AG09309 (cell line): ENCODE measurements around the gene BMP8A.
"Not testable (repeated sequence)": the region's sequence is repeated elsewhere in the genome, so short reads cannot be mapped to it uniquely, and the experiment has no call there.

Experiments used
- DNase-seq: peaks from one replicate; pipeline ENCODE4 v3.0.0-alpha.2; 2010; ENCODE audit warnings: low read depth
- H3K4me3 ChIP-seq: 2 replicates; pipeline ENCODE4 v1.5.1; 2011; ENCODE audit warnings: mild to moderate bottlenecking, low read depth, low read length, moderate library complexity; ENCODE audit not compliant: control insufficient read depth
- TF ChIP-seq, protein P1 (sequence below): IDR thresholded peaks from 2 replicates; pipeline ENCODE4 v1.5.1; 2011; ENCODE audit warnings: mild to moderate bottlenecking, low read depth, low read length, inconsistent platforms; ENCODE audit not compliant: insufficient read depth, control insufficient read depth; ENCODE audit errors: missing control alignments

Gene BMP8A

DNA sequence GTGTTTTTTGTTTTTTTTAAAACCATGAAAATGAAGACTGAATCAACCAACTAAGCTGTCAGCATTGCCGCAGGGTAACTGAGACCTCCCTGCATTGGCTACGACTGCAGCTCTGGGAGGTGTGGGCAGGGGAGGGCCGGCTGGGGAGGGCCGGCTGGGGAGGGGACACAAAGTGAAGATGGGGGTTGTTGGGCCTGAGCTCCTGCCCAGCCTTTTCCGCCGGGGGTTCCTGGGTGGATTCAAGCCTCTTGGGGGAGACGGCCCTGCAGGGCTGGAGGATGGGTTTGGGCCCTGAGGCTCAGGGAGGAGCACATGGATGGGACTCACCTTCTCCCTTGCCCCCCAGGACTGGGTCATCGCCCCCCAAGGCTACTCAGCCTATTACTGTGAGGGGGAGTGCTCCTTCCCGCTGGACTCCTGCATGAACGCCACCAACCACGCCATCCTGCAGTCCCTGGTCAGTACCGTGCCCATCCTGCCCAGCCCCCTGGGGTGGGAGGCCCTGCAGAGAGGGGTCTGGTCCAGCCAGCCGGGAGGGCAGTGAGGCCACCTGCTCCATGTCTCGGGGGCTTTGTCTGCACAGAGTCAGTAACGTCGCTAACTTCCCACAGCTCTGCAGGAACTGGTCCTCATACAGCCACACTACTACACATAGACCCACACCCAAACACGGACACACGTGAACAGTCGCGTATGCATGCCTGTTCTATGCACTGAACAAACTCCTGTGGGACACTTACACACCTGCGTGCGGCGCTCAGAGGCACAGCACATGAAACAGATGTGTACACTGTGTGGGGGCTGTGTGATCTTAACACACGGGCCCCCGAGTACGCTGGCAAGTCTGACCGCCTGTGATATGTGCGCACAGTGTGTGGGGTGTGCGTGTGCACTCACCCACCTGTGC lies 31.5 kb downstream of the BMP8A start:
- no peak for DNase-seq
- TF ChIP-seq, protein P1, sequence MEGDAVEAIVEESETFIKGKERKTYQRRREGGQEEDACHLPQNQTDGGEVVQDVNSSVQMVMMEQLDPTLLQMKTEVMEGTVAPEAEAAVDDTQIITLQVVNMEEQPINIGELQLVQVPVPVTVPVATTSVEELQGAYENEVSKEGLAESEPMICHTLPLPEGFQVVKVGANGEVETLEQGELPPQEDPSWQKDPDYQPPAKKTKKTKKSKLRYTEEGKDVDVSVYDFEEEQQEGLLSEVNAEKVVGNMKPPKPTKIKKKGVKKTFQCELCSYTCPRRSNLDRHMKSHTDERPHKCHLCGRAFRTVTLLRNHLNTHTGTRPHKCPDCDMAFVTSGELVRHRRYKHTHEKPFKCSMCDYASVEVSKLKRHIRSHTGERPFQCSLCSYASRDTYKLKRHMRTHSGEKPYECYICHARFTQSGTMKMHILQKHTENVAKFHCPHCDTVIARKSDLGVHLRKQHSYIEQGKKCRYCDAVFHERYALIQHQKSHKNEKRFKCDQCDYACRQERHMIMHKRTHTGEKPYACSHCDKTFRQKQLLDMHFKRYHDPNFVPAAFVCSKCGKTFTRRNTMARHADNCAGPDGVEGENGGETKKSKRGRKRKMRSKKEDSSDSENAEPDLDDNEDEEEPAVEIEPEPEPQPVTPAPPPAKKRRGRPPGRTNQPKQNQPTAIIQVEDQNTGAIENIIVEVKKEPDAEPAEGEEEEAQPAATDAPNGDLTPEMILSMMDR, result no peak
- no peak overlapping the region for H3K4me3 ChIP-seq

DNA sequence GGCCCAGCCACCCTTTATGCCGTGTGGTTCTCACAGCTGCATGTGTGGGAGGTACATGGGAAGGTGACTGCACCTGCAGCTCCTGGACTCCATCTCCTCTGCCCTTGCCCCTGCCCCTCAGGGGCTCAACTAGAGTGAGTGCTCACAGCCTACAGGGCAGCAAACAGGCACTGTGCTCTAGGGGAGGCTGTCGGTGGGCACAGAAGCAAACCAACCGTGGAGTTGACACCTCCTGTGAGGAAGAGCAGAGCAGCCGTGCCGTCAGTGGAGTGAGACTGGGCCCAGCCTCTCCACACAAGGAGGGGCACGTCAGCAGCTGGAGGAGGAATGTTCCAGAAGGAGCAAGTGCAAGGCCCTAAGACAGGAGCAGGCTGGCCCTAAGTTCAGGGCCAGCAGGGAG lies 32.7 kb downstream of the BMP8A start:
- no peak overlapping the region for H3K4me3 ChIP-seq
- TF ChIP-seq, protein P1, result no peak
- no peak for DNase-seq

DNA sequence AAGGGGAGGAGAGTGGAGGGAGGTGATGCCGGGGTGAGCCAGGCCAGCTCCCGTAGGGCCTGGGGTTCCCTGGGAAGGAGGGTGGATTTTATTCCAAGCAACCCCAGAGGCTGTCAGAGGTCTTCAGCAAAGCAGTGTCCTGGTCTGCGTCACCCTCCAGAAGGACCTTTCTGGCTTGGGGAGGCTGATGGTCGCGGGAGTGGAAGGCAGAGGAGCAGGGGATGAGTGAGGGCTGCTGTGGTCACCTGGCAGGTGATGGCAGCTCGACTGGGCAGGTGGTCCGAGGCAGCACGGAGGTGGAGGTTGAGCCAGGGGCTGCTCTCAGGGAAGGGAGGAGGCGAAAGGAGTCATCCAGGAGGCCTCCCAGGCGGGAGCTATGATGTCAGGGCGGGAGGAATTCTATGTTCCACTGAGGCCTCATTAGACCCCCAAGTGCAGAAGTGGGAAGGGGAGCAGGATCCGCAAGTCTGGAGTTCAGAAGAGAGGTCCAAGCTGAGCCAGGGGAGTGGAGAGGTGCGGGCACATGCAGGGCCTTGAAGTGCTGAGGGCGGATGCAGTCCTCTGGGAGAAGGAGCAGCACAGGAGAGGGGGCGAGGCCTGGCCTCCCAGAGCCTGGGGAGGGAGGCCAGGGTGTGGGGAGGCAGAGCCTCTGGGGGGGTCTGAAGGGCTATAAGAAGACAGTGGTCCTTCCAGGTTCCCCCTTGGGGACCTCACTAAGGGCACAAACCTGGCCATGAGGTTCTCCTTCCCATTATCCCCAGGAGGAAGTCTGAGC lies 33.3 kb downstream of the BMP8A start:
- no peak for DNase-seq

DNA sequence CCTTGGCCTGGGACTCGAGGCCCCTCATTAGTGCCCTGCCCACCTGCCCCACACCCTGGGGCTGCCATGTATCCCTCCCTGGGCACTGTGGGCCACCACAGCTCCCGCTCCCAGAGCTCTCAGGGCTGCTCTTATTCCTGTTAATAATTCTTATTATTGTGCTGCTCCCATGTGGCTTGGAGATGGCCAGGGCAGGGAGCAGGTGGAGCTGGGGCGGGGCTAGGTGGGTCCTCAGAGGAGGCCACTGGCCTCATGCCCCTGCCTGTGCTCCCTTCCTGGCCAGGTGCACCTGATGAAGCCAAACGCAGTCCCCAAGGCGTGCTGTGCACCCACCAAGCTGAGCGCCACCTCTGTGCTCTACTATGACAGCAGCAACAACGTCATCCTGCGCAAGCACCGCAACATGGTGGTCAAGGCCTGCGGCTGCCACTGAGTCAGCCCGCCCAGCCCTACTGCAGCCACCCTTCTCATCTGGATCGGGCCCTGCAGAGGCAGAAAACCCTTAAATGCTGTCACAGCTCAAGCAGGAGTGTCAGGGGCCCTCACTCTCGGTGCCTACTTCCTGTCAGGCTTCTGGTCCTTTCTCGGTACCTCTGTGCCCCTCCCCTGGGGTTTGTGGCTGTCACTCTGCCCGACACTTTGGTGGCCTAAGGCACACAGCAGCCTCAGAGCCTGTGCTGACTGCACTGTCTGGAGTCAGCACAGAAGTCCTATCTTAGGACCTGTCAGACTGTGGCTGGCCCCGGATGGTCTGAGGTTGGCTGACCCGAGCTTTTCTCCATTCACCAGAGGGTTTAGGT lies 34.1 kb downstream of the BMP8A start:
- TF ChIP-seq, protein P1, result no peak
- no peak overlapping the region for H3K4me3 ChIP-seq
- no peak for DNase-seq

More for the DNA sequence above, 33.3 kb downstream of the BMP8A start:
- no peak overlapping the region for H3K4me3 ChIP-seq
- TF ChIP-seq, protein P1, result no peak

DNA sequence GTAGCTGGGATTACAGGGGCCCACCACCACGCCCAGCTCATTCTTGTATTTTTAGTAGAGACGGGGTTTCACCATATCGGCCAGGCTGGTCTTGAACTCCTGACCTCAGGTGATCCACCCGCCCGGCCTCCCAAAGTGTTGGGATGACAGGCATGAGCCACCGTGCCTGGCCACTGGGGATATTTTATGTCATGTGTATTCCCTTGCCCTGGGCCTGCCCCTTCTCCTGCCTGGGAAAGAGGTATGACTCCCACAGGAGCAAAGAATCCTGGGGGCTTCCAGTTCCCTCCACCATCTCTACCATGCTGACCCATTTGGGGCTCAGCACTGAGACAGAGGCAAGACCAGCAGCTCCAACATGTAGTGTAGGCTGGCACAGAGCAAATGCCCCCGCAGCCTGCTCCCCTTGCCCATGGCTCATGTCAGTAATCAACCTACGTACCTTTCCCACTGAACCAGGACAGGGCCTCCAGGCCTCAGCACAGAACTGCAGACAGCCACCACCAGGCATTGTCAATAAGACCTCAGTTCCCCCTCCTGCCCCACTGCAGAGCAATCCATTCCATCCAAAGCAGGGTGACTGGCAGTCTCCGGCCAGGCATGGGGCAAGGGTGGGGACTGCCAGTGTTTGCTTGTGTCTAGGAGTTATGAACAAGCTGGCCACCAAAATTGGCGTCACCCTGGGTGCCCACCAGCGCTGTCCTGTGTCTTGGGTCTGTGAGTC lies 35.2 kb downstream of the BMP8A start:
- H3K4me3 ChIP-seq, result no peak overlapping the region
- no peak for DNase-seq
- TF ChIP-seq, protein P1, result no peak

DNA sequence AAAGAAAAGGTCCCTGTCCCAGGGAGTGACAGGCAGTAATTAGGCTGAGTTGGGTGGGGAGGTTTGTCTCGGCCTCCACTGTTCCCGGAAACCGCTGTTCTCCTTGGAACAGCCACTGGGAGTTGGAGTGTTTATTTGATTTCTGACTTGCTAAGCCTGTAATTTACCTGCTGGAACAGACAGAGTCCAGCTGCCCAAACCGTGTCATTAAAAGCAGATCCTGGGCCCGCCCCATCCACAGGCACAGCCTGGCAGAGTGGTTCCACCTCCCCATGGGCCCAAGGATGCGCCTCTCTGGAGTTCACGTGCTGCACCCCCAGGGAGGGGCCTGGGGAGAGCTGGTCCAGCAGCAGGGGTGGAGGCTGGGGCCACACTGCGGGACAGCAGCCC lies 35.7 kb downstream of the BMP8A start:
- DNase-seq, H3K4me3 ChIP-seq: not testable (repeated sequence)
